NCI-H345 treated with DMSO at 0.1 percent for 48 hours (cell line): ENCODE data around the gene MN1.
"Not testable (repeated sequence)": the region's sequence is repeated elsewhere in the genome, so short reads cannot be mapped to it uniquely, and the experiment has no call there.

Experiments
- DNase-seq: peaks from one replicate; lab custom pipeline; 2025; ENCODE audit not compliant: unreplicated experiment; lab: John Stamatoyannopoulos, UW

MN1 gene

DNA sequence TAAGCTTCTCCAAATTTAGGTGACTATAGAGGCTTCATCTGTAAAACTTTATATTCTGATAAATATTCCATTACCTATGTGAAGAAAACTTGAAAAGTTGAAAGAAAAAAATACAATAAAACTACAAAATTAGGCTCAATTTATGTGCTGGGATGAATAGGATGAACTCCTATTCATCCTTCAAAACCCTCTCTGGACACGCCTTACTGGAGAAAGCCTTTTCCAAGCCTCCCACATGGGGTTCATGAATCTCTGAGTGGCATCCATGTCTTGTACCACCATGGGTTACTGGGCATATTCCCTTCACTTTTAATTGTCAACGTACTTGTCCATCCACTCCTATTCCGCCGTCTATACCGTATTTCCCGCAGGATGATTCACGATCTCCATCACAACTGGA is 55.7 kb downstream of the MN1 start:
- no peak for DNase-seq

DNA sequence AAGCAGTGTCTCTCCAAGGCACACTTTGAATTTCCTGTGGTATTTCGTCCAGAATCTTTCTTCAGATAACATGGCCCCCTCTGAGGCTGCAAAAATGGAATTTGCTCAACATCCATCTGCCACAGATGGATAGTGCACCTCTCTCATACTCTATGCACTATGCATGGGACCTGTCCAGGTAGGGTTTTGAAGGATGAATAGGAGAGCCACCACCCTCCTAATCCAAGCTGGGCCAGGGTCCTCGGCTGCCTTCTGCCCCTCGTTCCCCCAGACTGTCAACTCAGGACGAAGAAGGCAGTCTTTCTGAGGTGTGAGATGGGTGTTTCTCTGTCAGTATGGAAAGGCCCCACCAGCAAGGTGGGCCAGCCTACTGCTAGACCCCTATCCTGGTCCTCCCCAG is 56.4 kb downstream of the MN1 start:
- DNase-seq = no peak

DNA sequence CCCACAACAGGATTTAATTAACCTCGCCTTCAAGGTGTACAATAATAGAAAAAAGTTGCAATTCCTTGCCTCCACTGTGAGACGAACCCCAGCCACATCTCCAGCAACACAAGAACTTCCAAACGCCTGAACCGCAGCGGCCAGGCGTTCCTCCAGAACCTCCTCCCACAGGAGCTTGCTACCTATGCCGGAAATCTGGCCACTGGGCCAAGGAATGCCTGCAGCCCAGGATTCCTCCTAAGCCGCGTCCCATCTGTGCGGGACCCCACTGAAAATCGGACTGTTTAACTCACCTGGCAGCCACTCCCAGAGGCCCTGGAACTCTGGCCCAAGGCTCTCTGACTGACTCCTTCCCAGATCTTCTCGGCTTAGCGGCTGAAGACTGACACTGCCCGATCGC is 57.5 kb downstream of the MN1 start:
- not testable (repeated sequence) for DNase-seq

DNA sequence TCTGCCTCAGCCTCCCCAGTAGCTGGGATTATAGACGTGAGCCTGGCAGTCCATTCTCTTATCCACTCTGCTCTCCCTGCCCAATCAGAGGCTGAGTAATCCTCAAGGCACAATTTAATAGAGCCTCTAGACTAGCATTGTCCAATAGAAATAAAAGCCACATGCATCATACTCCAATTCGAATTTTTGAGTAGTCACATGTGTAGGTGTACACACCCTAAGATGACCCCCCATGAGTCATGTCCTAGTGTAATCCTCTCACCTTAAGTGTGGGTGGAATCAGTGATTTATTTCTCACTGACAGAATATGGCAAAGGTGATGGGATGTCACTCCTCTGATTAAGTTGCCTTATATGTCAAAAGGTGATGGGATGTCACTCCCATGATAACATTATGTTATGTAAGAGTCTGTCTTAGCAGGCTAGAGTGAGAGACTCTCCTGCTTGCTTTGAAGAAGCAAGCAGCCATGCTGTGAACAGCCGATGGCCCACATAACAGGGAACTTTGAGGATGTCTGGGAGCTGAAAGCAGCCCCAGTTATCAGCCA is 61.3 kb downstream of the MN1 start:
- no peak for DNase-seq

DNA sequence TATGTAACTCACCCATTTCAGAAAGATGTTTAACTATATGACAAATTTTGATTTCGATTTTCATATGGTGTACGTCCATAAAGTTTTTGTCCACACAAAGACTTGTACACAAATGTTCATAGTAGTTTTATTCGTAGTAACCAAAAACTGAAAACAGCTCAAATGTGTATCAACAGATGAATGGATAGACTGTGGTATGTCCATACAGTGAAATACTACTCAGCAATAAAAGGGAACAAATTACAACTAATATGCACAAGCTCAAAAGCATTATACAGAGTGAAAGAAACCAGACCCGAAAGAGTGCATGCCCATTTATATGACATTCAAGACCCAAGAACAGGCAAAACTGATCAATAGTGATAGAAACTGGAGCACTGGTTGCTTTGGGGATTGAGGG is 64.0 kb downstream of the MN1 start:
- no peak for DNase-seq

DNA sequence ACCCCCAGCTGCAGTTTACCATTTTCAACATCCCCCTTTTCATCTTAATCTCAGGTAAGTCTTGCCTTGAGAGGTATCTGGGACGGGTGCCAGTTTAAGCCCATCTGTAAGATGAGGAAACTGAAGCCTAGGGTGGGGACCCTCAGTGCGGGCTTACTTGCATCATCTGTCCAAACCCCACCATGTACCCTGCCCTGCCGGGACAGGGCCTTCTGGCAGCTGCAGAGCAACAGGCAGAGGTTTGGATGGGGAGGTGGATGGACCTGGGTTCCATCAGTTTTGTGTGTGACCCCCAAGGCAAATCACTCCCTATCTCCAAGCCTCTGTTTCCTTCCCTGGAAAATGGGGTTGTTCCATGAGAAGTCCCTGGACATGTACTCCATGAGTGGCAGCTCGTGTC is 67.5 kb downstream of the MN1 start:
- DNase-seq = no peak

DNA sequence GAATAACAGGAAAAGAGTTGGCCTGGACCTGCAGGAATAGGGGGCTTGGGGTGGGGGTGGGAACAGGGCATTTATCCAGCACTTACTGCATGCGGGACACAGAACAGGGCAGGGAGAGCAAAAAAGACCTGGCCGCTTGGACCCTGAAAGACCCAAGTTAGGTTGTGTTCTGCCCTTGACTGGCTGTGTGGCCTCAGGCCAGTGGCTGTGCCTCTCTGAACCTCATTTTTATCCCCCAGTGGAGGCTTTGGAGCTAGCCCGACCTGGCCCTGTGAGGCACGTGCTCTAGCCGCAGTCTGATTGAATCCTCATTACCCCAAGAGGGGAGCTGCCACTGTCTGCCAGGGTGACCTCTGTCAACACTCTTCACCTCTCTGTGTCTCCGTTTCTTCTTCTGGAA is 68.7 kb downstream of the MN1 start:
- DNase-seq = no peak

DNA sequence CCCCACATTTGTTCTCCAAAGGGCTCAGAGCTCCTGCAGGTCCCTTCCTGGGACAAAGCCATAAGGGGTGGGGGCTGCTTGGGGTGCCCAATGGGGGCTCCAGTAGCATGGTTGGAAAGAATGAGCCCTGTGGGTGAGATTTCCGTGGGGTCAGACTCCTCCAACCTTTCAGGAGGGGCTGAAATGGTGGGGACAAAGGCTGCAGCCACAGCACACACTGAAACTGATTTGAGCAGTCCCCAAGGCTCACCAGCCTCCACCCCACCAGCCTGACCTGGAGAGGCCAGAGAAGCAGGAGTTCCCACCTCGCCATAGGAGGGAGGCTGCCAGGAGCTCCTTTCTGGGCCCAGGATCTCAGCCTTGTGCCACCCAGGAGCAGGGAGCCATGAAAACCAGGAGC is 69.2 kb downstream of the MN1 start:
- no peak for DNase-seq

DNA sequence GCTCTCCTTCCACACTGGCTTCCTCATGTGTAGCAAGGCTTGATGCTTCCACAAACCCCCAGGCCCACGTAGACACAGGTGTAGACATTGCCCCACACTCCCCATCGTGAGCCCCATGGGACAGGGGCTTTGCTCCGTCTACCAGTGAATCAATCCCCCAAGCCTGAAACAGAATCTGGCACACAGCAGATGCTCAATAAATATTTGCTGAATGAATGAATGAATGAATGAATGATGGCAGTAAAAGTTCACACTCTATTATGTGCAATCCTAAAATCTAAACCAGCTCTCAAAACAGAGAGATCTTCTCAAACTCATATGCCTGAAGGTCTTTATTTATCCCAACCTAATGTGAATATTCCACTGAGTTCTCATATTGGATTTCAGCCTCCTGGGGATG is 69.9 kb downstream of the MN1 start:
- no peak for DNase-seq

DNA sequence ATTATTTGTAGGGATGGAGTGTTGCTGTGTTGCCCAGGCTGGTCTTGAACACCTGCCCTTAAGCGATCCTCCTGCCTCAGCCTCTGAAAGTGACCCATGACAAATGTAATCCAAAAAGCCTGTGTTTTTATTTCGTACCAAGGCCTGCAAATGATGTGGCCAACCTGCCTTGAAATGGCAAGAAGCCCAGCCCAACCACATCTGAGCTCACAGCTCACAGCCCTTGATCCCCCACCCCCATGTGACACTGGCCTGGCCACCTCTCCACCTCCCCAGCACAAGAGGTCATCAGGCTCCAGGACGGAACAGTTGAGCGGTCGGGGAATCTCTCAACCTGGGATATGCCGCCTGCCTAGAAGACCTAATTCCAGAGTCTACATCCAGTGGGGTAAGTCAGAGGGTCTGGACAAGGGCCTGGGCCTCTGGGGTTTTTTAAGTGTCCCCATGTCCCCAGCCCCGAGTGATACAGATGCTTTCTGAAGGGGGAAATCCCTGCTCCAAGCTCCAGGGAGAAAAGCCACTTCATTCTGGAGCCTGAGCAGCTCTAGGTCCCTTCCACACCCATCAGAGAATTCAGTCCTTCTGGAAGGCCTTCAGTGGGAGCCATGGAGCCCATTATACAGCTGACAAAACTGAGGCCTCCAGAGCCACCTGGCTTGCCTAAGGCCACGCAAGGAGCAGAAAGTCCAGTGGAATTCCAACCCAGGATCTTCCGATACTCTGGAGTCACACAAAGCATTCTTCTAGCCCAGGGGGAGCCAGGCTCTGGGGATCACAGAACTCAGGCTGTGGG is 70.7 kb downstream of the MN1 start:
- DNase-seq = no peak

DNA sequence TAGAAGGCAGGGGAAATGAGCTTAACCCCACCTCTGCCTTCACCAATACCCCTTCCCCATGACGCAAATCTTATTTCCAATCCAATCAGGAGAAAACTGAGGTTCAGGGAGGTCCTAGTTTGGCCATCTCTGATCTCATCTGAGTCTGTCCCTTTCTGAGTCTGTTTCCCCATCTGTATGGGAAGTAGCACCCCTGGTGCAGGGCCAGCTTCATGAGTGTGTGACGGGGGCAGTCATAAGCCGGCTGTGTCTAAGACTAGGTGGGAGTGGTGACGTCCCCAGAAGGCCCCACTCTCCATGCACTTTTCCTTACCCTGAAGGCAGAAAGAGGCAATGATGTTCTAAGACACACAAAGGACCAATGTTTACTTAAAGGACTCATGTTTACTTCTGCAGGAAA is 72.3 kb downstream of the MN1 start:
- no peak for DNase-seq

DNA sequence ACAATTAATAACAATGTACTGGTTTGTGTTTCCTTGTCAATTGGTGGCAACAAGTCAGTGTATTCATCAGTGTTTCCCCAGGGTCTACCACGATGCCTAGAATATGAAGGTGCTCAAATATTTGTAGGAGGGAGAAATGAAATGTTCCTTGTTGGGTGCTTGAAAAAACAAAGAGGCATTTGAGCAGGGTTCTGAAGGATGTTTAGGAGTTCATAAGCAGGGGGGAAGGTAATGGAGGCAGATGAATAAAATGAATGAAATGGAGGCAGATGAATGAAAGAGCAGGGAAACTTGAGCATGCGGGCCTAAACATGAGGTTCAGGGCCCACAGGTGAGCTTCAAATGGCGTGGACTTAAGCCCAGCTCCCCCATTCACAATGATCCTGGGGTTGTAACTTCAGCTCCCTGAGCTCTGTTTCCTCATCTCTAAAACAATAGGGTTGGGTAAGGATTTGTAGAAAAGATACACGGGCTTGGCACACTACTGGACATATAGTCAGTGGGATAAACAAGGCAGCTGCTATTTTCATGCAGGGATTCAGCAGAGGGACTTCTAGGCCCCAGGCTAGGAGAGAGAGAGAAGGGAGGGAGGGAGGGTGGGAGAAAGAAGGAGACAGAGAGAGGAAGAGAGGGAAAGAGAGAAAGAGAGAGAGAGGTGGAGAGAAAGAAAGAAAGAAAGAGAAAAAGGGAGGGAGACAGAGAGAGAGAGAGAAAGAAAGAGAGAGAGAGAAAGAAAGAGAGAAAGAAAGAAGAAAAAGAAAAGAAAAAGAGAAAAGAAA is 73.7 kb downstream of the MN1 start:
- no peak for DNase-seq

DNA sequence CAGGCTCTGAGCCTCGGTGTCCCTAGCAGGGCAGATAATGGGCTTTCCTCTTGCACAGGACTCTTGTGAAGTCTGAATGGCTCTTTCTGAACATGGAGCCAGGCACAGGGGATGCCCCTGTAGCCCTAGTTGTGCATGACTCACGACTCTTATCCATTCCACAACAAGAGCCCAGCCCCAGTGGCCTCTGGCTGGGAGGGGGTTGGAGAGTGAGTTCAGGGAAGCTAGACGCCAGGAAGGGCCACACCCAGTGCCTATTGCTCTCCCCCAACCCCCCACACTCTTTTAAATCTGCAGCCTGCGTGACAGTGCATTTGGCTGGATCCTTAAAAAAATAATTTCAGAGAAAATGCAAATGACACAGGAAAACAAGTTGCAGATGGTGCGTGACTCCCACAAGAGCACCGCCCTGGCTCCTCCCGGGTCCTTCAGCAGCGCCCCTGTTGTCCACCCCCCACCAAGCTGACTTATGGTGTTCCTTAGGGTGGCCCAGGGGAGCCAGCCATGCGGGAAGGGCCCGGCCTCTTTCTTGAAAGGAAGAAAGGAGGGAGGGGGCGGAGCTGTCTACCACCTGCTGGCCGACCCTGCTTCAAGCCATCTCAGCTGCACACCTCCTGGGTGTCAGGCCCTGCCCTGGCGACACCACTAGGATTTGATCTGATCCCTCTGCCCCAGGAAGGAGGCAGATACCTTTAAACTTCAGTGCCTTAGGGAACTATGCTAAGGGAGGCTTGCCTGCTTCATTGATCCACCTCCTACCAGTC is 74.7 kb downstream of the MN1 start:
- DNase-seq = no peak

DNA sequence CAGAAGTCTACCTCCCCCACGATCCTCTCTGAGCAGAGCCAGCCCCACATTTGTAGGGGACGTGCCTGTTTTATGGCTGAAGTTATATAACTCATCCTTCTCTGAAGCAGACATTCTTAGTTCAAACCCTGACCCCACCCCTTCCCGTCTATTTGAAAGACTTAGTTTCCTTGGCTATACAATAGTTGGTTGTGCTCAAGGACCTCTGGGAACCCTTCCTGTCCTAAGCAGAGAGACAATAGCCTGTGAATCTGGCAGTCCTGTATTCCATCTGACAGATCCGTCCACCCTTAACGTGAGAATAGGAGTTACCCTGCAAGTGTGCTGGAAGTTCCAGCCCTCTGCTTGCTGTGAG is 75.2 kb downstream of the MN1 start:
- no peak for DNase-seq

DNA sequence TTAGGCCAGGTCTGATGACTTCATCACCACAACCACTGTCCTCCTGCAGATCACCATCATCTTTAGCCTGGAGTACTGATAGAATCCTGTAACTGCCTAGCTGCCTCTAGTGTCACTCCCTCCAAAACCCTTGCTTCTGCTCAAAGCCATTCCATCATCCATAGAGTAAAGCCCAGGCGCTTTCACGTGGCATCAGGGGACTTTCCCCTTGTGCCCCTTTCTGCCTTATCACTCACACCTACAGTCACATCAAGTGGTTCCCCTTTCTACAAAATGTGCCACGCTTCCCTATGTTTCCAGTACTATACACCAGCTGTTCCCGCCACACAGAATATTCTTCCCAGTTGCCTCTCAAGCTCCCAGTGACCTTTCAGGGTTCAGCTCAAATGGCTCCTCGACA is 75.9 kb downstream of the MN1 start:
- no peak for DNase-seq

DNA sequence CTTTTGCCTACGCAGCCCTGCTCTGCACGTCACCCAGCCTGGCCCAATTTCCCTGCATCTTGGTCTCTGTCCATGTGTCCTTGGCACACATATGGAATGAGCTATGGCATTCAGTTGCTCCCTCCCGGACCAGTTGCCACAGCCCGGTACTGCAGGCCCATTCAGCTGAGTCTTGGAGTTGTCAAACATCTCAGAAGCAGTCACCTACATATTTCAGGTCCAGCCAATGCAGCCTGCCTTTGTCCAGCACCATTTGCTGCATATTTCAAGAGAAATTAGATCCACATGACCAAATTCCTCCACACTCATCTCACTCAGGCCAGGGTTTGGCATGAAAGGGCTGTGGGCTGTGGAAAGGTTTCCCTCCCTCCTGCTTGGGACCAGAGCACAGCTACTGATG is 76.8 kb downstream of the MN1 start:
- no peak for DNase-seq

DNA sequence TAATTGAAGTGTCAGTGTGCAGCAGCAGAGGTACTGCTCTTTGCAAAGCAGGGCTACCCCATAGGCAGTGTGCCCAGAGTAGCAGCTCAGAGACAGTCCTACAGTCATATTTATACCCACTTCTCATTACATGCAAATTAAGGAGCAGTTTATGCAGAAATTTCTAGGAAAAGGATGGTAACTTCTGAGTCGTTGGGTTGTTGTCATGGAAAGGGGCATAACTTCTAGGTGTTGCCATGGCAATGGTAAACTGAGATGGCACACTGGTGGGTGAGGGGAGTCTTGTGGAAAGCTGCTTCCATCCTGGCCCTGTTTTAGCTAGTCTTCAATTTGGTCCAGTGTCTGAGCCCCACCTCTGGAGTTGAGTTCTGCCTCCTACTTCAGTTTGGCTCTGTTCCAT is 77.4 kb downstream of the MN1 start:
- no peak for DNase-seq

DNA sequence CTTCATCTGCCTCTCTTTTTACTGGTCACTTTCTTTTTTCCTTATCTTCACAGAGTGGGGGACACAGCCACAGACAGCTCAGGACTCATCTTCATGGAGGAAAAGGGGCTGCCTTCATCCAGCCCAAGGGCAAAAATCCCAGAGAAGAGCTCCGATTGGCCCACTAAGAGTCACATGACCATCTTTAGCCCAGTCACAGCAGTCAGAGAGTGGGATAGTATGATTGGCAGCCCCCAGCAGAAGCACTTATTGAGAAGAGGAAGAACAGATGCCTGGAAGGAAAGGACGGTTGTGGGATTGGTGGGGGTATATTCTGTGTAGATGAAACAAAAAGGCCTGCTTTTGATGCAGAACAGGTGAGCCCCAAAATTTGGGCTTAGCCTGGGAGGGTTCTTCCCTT is 77.8 kb downstream of the MN1 start:
- no peak for DNase-seq

DNA sequence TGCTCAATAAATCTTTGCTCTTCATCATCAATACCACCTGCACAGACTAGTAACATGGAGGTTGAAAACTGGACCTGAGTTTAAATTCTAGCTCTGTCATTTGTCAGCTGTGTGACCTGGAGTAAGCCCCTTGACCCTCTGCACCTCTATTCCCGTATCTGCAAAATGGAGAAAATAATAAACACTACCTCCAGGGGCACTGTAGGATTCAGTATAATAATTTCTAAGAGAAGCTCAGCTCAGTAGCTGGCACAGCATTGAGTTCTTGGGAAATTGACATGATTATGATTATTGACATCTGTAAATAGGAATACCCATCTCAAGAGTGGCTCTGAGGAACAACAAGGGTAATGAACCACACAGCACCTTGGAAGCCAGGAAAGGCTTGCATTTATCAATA is 78.4 kb downstream of the MN1 start:
- DNase-seq = no peak

DNA sequence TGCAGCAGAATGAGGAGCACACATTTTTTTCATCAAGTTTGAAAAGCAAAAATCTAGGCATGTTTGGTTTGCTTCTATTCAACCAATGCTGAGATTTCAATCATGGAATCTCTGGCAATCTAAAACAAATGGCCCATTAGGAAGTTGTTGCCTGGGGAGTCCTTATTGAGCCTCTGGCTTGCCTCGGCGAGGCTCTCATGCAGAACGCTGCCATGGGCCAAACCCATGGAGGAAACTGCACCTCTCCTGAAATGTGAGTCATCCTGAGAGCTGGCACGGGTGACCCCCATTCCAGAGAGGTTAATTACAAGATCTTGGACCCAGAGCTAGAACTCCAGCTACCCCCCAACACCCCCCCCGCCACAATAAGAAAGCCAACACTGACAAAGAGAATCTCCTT is 80.7 kb downstream of the MN1 start:
- no peak for DNase-seq

DNA sequence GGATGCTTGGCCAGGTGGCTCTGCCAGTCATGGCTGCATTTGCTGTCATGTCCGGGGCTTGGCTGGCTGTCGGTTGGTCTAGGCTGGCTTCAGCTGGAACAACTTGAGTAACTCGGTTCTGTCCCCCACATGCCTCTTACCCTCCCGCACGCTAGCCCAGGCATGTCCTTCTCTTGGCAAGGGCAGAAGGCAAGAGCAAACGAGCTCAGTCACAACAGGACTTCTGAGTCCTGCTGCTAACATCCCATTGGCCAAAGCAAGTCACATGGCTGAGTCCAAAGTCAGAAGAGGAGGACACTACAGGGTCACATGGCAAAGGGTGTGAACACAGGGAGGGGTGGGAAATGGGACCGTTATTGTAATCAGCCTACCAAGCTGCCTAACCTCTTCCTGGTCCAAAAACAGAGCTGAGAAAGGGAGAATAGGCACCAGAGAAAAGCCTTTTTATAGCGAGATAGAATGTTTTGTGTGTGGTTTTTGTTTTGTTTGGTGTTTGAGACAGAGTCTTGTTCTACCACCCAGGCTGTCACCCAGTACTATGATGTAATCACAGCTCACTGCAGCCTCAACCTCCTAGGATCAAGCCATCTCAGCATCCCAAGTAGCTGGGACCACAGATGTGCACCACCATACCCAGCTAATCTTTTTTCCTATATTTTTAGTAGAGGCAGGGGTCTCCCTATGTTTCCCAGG is 81.9 kb downstream of the MN1 start:
- DNase-seq = no peak
